Activated naive CD4-positive, alpha-beta T cell treated with anti-CD3 and anti-CD28 coated beads for 36 hours (primary cell): ENCODE measurements around the gene WDR70. TPM values are rescaled to one million over a fixed set of nuclear protein-coding genes. Genes with fewer than 3 reads are reported as not detected.

Source experiments
- CTCF ChIA-PET: fragments of 350-600 bp; sonication (Branson Sonifier 250); formaldehyde crosslinking; loops from one replicate; lab custom pipeline; 2021; ENCODE audit warnings: antibody characterized with exemption; lab: Charles Lee
- DNase-seq: peaks from one replicate; pipeline ENCODE4 v3.0.0-alpha.2; 2020
- H3K27ac Mint-ChIP-seq: one replicate; pipeline ENCODE4 v1.8.0; 2021; ENCODE audit warnings: mild to moderate bottlenecking, mixed read lengths
- H3K27me3 Mint-ChIP-seq: one replicate; pipeline ENCODE4 v1.8.0; 2021; ENCODE audit warnings: low read depth, mixed read lengths
- H3K36me3 Mint-ChIP-seq: one replicate; pipeline ENCODE4 v1.8.0; 2021; ENCODE audit warnings: low read depth, mixed read lengths
- H3K4me1 Mint-ChIP-seq: one replicate; pipeline ENCODE4 v1.8.0; 2021; ENCODE audit warnings: low read depth, mixed read lengths
- H3K4me3 Mint-ChIP-seq: one replicate; pipeline ENCODE4 v1.8.0; 2021; ENCODE audit warnings: mild to moderate bottlenecking, moderate library complexity, mixed read lengths
- H3K9me3 Mint-ChIP-seq: one replicate; pipeline ENCODE4 v1.8.0; 2021; ENCODE audit warnings: mixed read lengths
- intact Hi-C: fragments of 100-400 bp; cut with micrococcal nuclease; formaldehyde crosslinking; loops from one replicate; pipeline ENCODE4 v1.15.1; 2023
- total RNA-seq, 2 experiments: library from RNA; stranded (reverse); gene quantifications; one replicate each; pipeline ENCODE4 v1.2.3, GENCODE V29; 2021

The WDR70 gene
- total RNA-seq, 2 experiments from 2014 or later = 37.4 to 39.0 TPM

GRCh38 chr5:37532976-37533740, 154.0 kb downstream of the WDR70 start:
- Mint-ChIP-seq H3K27me3 (no peaks in the 10 kb centered on the region), H3K36me3 (peaks cover 43% of the 10 kb centered on the region), H3K4me1 (no peaks in the 10 kb centered on the region), H3K4me3 (no peak overlapping the region), H3K9me3 (peaks cover 26% of the 10 kb centered on the region), H3K27ac (no peak overlapping the region)
- no peak for DNase-seq
- intact Hi-C loops = no loop called here
- CTCF ChIA-PET = interaction anchor here (0.6 kb wide), 1 partner anchor 131 kb away, joined by 4 read pairs; no protein-coding TSS in a partner anchor

- no peak for DNase-seq
- CTCF ChIA-PET = no interaction called here
- Mint-ChIP-seq H3K9me3 (peaks cover 23% of the 10 kb centered on the region), H3K27me3 (no peaks in the 10 kb centered on the region), H3K27ac (no peak overlapping the region), H3K4me3 (no peak overlapping the region), H3K36me3 (peaks cover 43% of the 10 kb centered on the region), H3K4me1 (no peaks in the 10 kb centered on the region)
- intact Hi-C loops = no loop called here
Observed at GRCh38 chr5:37533851-37534250, 154.7 kb downstream of the WDR70 start.

DNA sequence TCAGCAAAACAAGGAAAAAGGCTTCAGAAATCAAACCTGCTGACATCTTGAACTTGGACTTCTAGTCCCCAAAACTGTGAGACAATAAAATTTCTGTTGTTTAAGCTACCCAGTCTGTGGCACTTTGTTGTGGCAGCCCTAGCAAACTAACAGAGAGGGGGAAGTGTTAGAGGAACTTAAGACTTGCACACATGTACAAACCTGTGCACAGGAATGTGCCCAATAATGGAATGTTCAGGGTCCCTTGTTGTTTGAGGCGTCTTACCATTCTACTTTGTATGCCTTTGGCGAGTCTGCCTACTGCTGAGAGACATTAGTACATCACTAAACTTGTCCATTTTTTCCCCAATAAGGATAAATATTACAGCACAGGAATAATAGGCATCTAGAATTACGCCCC, 160.3 kb downstream of the WDR70 start:
- peaks cover 9% of the 10 kb centered on the region for H3K36me3 Mint-ChIP-seq
- H3K4me3 Mint-ChIP-seq = no peak overlapping the region
- no peaks in the 10 kb centered on the region for H3K27me3 Mint-ChIP-seq
- H3K9me3 Mint-ChIP-seq = no peaks in the 10 kb centered on the region
- no peak overlapping the region for H3K27ac Mint-ChIP-seq
- no peaks in the 10 kb centered on the region for H3K4me1 Mint-ChIP-seq
- CTCF ChIA-PET = interaction anchor here (0.6 kb wide), 1 partner anchor 105 kb away, joined by 3 read pairs; no protein-coding TSS in a partner anchor
- intact Hi-C loops = no loop called here
- DNase-seq = no peak

- Mint-ChIP-seq H3K9me3 (no peaks in the 10 kb centered on the region), H3K4me3 (no peak overlapping the region), H3K27me3 (no peaks in the 10 kb centered on the region), H3K36me3 (peaks cover 10% of the 10 kb centered on the region), H3K4me1 (no peaks in the 10 kb centered on the region), H3K27ac (no peak overlapping the region)
- CTCF ChIA-PET = no interaction called here
- DNase-seq = no peak
- intact Hi-C loops = no loop called here
Observed at GRCh38 chr5:37543216-37543615, 164.1 kb downstream of the WDR70 start.

- intact Hi-C loops = no loop called here
- CTCF ChIA-PET = no interaction called here
- H3K4me3 Mint-ChIP-seq = no peak overlapping the region
Observed at GRCh38 chr5:37549411-37549810, 170.3 kb downstream of the WDR70 start.

GRCh38 chr5:37552161-37552560, 173.0 kb downstream of the WDR70 start:
- peaks cover 1% of the 10 kb centered on the region for H3K9me3 Mint-ChIP-seq
- DNase-seq = no peak
- intact Hi-C loops = no loop called here
- no peak overlapping the region for H3K27ac Mint-ChIP-seq
- H3K27me3 Mint-ChIP-seq = no peaks in the 10 kb centered on the region
- no peak overlapping the region for H3K4me3 Mint-ChIP-seq
- CTCF ChIA-PET = interaction anchor here (1.1 to 2.5 kb wide), 2 partner anchors 139 to 141 kb away, joined by 3 to 9 read pairs; no protein-coding TSS in a partner anchor
- H3K4me1 Mint-ChIP-seq = peaks cover 7% of the 10 kb centered on the region
- H3K36me3 Mint-ChIP-seq = peaks cover 17% of the 10 kb centered on the region

More at GRCh38 chr5:37549411-37549810, 170.3 kb downstream of the WDR70 start:
- H3K27ac Mint-ChIP-seq = no peak overlapping the region
- H3K9me3 Mint-ChIP-seq = peaks cover 1% of the 10 kb centered on the region
- peaks cover 7% of the 10 kb centered on the region for H3K4me1 Mint-ChIP-seq
- H3K36me3 Mint-ChIP-seq = peaks cover 18% of the 10 kb centered on the region
- no peak for DNase-seq
- H3K27me3 Mint-ChIP-seq = no peaks in the 10 kb centered on the region

DNA sequence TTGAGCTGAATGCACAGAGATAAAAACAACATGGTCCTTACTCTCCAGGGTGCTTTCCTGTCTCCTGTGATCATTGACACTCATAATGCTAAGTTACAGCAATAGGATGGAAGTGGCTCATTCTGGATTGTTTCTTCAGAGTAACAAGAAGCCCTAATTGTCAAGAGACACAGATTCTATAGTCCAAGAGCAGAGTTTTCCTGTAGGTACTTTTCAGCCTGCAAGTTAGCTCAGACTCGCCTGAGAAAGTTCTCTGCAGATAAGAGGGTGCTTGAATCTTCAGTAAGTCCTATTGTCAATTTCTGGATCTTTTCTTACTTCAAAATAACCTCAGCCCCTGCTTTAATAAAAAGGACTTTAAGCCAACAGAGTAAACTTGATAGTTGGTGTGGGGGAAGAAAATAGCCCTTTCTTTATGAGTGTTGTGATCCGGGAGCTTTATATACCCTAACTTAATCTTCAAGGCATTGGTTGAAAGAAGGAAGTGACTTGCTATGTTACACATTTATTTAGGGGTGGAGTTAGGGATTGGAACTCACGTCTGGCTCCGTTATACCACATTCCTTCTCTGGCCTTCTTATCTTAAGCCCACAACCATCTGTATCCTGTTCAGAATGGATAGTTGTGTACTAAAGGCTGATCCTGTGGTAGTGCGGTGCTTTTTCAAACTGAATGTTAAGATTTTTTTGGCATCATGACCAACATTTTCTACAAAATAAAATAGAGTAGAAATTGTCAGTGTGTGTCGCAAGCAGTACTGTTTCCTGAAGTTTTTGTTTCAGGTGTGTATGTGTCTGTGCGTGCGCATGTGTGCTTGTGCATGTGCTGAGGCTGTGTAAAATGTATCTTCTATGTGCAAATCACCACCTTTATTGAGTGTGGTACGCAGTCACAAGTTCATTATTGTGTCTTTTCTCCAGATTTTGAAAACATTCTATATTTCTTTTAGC, 173.9 kb downstream of the WDR70 start:
- no peak for DNase-seq
- no peaks in the 10 kb centered on the region for H3K27me3 Mint-ChIP-seq
- peaks cover 5% of the 10 kb centered on the region for H3K9me3 Mint-ChIP-seq
- CTCF ChIA-PET = interaction anchor here (2.5 kb wide), 1 partner anchor 140 kb away, joined by 9 read pairs; no protein-coding TSS in a partner anchor
- peaks cover 15% of the 10 kb centered on the region for H3K36me3 Mint-ChIP-seq
- intact Hi-C loops = no loop called here
- H3K4me1 Mint-ChIP-seq = peaks cover 11% of the 10 kb centered on the region
- no peak overlapping the region for H3K27ac Mint-ChIP-seq
- H3K4me3 Mint-ChIP-seq = no peak overlapping the region

- peaks cover 13% of the 10 kb centered on the region for H3K36me3 Mint-ChIP-seq
- DNase-seq = no peak
- intact Hi-C loops = loop anchor here (2.0 kb wide), 1 partner anchor 141 kb away; no protein-coding TSS in a partner anchor
- no peak overlapping the region for H3K4me3 Mint-ChIP-seq
- CTCF ChIA-PET = interaction anchor here (0.7 to 2.5 kb wide), 3 partner anchors 119 to 175 kb away, joined by 4 to 9 read pairs (median 5); no protein-coding TSS in a partner anchor
- peaks cover 11% of the 10 kb centered on the region for H3K4me1 Mint-ChIP-seq
- H3K27ac Mint-ChIP-seq = no peak overlapping the region
- H3K9me3 Mint-ChIP-seq = peaks cover 5% of the 10 kb centered on the region
- H3K27me3 Mint-ChIP-seq = no peaks in the 10 kb centered on the region
Observed at GRCh38 chr5:37553720-37554404, 174.7 kb downstream of the WDR70 start.

GRCh38 chr5:37554405-37554739, 175.3 kb downstream of the WDR70 start:
- Mint-ChIP-seq H3K27ac (no peak overlapping the region), H3K9me3 (peaks cover 5% of the 10 kb centered on the region), H3K27me3 (no peaks in the 10 kb centered on the region), H3K4me3 (no peak overlapping the region), H3K4me1 (peaks cover 11% of the 10 kb centered on the region), H3K36me3 (peaks cover 14% of the 10 kb centered on the region)
- CTCF ChIA-PET = interaction anchor here (0.7 to 2.5 kb wide), 3 partner anchors 119 to 176 kb away, joined by 4 to 9 read pairs (median 5); no protein-coding TSS in a partner anchor
- intact Hi-C loops = loop anchor here (2.0 kb wide), 1 partner anchor 142 kb away; no protein-coding TSS in a partner anchor
- no peak for DNase-seq

GRCh38 chr5:37554938-37555337, 175.8 kb downstream of the WDR70 start:
- H3K4me1 Mint-ChIP-seq = peaks cover 11% of the 10 kb centered on the region
- CTCF ChIA-PET = no interaction called here
- H3K36me3 Mint-ChIP-seq = peaks cover 14% of the 10 kb centered on the region
- H3K4me3 Mint-ChIP-seq = no peak overlapping the region
- no peak for DNase-seq
- no peaks in the 10 kb centered on the region for H3K27me3 Mint-ChIP-seq
- H3K27ac Mint-ChIP-seq = no peak overlapping the region
- peaks cover 5% of the 10 kb centered on the region for H3K9me3 Mint-ChIP-seq
- intact Hi-C loops = loop anchor here (2.0 kb wide), 1 partner anchor 142 kb away; no protein-coding TSS in a partner anchor

DNA sequence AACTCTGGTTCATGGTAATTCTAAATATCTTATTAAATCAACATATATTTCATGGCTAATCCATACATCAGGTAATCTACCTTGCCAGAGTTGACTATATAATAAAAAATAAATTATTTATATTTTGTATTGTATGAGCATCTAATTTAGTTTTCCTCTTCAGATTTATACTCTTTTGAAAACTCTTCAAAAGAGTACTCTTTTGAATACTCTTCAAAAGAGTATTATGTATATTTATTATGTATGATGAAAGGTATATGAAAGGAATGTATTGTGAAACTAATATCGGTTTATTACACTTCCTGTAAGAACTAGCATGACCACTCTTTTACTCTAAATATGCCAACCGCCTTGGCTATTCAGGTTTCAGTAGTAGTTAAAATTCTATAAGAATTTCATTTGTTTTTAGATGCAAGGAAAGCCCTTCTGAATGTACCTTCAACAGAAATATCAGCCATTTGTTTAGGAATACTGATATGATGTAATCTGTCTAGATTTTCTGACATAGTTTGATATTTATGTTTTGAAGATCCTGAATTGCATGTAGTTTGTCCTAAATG, 178.7 kb downstream of the WDR70 start:
- CTCF ChIA-PET = no interaction called here
- Mint-ChIP-seq H3K4me1 (peaks cover 8% of the 10 kb centered on the region), H3K27me3 (no peaks in the 10 kb centered on the region), H3K4me3 (no peak overlapping the region), H3K27ac (no peak overlapping the region), H3K9me3 (peaks cover 4% of the 10 kb centered on the region), H3K36me3 (peaks cover 8% of the 10 kb centered on the region)
- intact Hi-C loops = no loop called here
- no peak for DNase-seq
